IMR-90 (cell line): ENCODE results near the gene XCR1.

Source experiments
- CEBPB ChIP-seq: IDR thresholded peaks from 2 replicates; pipeline ENCODE4 v1.6.1; 2012; ENCODE audit warnings: low read depth, low read length, improper control_type of control experiment
- TF ChIP-seq, protein P1 (sequence below): conservative IDR thresholded peaks from 2 replicates; pipeline ENCODE4 v1.5.1; 2012; ENCODE audit warnings: mild to moderate bottlenecking, low read depth, low read length, improper control_type of control experiment

DNA sequence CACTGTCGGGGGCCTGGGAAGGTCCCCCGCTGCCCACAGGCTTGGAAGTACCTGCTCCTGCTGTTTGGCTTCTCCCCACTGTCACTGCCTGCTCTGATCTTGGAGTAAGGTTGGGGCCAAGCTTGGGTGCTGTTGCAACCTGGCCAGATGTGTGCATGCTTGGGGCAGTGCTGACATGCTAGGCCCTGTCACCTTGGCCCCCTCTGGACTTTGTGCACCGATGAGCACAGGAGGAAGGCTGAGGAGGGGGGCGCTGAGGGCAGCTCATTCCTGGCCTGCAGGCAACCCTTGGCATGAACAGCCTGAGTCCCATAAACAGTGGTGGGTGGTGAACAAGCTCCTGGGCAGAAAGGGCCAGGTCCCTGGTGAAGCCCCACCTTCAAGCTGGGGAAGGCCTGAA lies 4.0 kb upstream of the XCR1 start:
- TF ChIP-seq, protein P1, sequence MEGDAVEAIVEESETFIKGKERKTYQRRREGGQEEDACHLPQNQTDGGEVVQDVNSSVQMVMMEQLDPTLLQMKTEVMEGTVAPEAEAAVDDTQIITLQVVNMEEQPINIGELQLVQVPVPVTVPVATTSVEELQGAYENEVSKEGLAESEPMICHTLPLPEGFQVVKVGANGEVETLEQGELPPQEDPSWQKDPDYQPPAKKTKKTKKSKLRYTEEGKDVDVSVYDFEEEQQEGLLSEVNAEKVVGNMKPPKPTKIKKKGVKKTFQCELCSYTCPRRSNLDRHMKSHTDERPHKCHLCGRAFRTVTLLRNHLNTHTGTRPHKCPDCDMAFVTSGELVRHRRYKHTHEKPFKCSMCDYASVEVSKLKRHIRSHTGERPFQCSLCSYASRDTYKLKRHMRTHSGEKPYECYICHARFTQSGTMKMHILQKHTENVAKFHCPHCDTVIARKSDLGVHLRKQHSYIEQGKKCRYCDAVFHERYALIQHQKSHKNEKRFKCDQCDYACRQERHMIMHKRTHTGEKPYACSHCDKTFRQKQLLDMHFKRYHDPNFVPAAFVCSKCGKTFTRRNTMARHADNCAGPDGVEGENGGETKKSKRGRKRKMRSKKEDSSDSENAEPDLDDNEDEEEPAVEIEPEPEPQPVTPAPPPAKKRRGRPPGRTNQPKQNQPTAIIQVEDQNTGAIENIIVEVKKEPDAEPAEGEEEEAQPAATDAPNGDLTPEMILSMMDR: no peak
- no peak for TF ChIP-seq CEBPB
